ENCODE data around the gene ABCE1. TPM values are rescaled to one million over a fixed set of nuclear protein-coding genes. Genes with fewer than 3 reads are reported as not detected.
A peak's percentile ranks its signal among the peaks of the same experiment; 100 is the strongest.

Gene ABCE1
- polyA plus RNA-seq (79.8 to 116 TPM (median 110 TPM) in 3 replicates), polyA minus RNA-seq (37.9 to 189 TPM (median 128 TPM) in 3 replicates)
- 79.8 TPM for polyA plus RNA-seq (2011; ENCODE audit: low read depth)
- polyA plus RNA-seq (2011; cell fraction: cytosol; rRNA removed): 80.3 and 165 TPM in 2 replicates
- 128 and 142 TPM in 2 replicates for polyA plus RNA-seq (2011; cell fraction: nucleus; rRNA removed)
- 68.5 and 95.6 TPM in 2 replicates for polyA plus RNA-seq (2012; ENCODE audit: low replicate concordance)
- 55.2 TPM for polyA minus RNA-seq (2011; cell fraction: cytosol; rRNA and poly(A)+ RNA removed)
- 54.6 and 99.1 TPM in 2 replicates for polyA minus RNA-seq (2011; cell fraction: nucleus; rRNA and poly(A)+ RNA removed)

- peak within 1 kb of the TSS; percentile 89 for H3K4me2 ChIP-seq (ENCODE audit: control insufficient read depth, extremely low read depth, insufficient read depth, low read depth, low read length)
- H3K4me3 ChIP-seq (ENCODE audit: control insufficient read depth in 2 of 3, extremely low read depth in 1 of 3, insufficient read depth in 2 of 3, low read depth in 1 of 3, low read length in 3 of 3): peak within 1 kb of the TSS; percentile 68 to 94 (median 86)
- DNase-seq (ENCODE audit: low read depth, low spot score): peak; percentile 75
- peaks cover 3 to 14% of the 10 kb centered on the region in 2 experiments for H3K36me3 ChIP-seq (ENCODE audit: control insufficient read depth in 2 of 2, extremely low read depth in 1 of 2, insufficient read depth in 2 of 2, low read length in 2 of 2)
- H3K79me2 ChIP-seq (ENCODE audit: control insufficient read depth, insufficient read depth, low read length): peaks cover 86% of the 10 kb centered on the region
- H3K27me3 ChIP-seq (ENCODE audit: control insufficient read depth, extremely low read depth, insufficient read depth, low read length): no peaks in the 10 kb centered on the region
- TF ChIP-seq, protein P1, sequence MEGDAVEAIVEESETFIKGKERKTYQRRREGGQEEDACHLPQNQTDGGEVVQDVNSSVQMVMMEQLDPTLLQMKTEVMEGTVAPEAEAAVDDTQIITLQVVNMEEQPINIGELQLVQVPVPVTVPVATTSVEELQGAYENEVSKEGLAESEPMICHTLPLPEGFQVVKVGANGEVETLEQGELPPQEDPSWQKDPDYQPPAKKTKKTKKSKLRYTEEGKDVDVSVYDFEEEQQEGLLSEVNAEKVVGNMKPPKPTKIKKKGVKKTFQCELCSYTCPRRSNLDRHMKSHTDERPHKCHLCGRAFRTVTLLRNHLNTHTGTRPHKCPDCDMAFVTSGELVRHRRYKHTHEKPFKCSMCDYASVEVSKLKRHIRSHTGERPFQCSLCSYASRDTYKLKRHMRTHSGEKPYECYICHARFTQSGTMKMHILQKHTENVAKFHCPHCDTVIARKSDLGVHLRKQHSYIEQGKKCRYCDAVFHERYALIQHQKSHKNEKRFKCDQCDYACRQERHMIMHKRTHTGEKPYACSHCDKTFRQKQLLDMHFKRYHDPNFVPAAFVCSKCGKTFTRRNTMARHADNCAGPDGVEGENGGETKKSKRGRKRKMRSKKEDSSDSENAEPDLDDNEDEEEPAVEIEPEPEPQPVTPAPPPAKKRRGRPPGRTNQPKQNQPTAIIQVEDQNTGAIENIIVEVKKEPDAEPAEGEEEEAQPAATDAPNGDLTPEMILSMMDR (optimal IDR thresholded peaks at IDR 0.05 in 1 of 3, IDR thresholded peaks at IDR 0.05 in 1 of 3, conservative IDR thresholded peaks at IDR 0.05 in 1 of 3; ENCODE audit: extremely low read depth in 1 of 3, insufficient read depth in 2 of 3, low read length in 3 of 3): peak in 1 of 3 experiments; percentile 11
- TF ChIP-seq EZH2 (IDR thresholded peaks at IDR 0.05; ENCODE audit: low read length): no peak
- peak within 1 kb of the TSS; percentile 89 for H3K27ac ChIP-seq (ENCODE audit: control insufficient read depth, insufficient read depth, low read length)
- H3K9me1 ChIP-seq (ENCODE audit: control insufficient read depth, extremely low read depth, insufficient read depth, low read length): peaks cover 8% of the 10 kb centered on the region
- peaks cover 22% of the 10 kb centered on the region for H3K4me1 ChIP-seq (ENCODE audit: control insufficient read depth, extremely low read depth, insufficient read depth, low read length)
- peak within 1 kb of the TSS; percentile 99 for H2AFZ ChIP-seq (ENCODE audit: control insufficient read depth, low read length)
- peak within 1 kb of the TSS; percentile 94 for H3K9ac ChIP-seq (ENCODE audit: control insufficient read depth, extremely low read depth, insufficient read depth, low read length)
- peak; percentile 92 for FAIRE-seq
- dilution Hi-C loops (cut with MboI; ENCODE audit: extremely low pct_ligation_motif_present, low sequenced_read_pairs): no loop called here
- peaks cover 10% of the 10 kb centered on the region for H4K20me1 ChIP-seq (ENCODE audit: control insufficient read depth, extremely low read depth, insufficient read depth, low read length)
- H3K9me3 ChIP-seq (ENCODE audit: control insufficient read depth, low read depth, low read length): peaks cover 4% of the 10 kb centered on the region
Observed at GRCh38 chr4:145097821-145098674, at the start of gene ABCE1, which contains the start of gene ANAPC10. Gene ABCE1, plus strand, starts transcription at chr4:145098311. Its CDS starts 6,102 bp downstream, at chr4:145104413. Gene ANAPC10, minus strand, starts transcription at chr4:145098196. Its CDS starts 2,097 bp downstream, at chr4:145096099.

- Histone ChIP-seq H3K4me3 (ENCODE audit: control insufficient read depth in 2 of 3, extremely low read depth in 1 of 3, insufficient read depth in 2 of 3, low read depth in 1 of 3, low read length in 3 of 3) (no peak overlapping the region), H4K20me1 (ENCODE audit: control insufficient read depth, extremely low read depth, insufficient read depth, low read length) (no peaks in the 10 kb centered on the region), H3K9ac (ENCODE audit: control insufficient read depth, extremely low read depth, insufficient read depth, low read length) (no peak overlapping the region), H3K9me1 (ENCODE audit: control insufficient read depth, extremely low read depth, insufficient read depth, low read length) (no peaks in the 10 kb centered on the region), H3K9me3 (ENCODE audit: control insufficient read depth, low read depth, low read length) (no peaks in the 10 kb centered on the region), H3K27me3 (ENCODE audit: control insufficient read depth, extremely low read depth, insufficient read depth, low read length) (no peaks in the 10 kb centered on the region), H3K4me1 (ENCODE audit: control insufficient read depth, extremely low read depth, insufficient read depth, low read length) (no peaks in the 10 kb centered on the region), H3K4me2 (ENCODE audit: control insufficient read depth, extremely low read depth, insufficient read depth, low read depth, low read length) (no peak overlapping the region), H2AFZ (ENCODE audit: control insufficient read depth, low read length) (no peak overlapping the region), H3K79me2 (ENCODE audit: control insufficient read depth, insufficient read depth, low read length) (peaks cover 4% of the 10 kb centered on the region), H3K36me3 (ENCODE audit: control insufficient read depth in 2 of 2, extremely low read depth in 1 of 2, insufficient read depth in 2 of 2, low read length in 2 of 2) (no peaks in the 10 kb centered on the region), H3K27ac (ENCODE audit: control insufficient read depth, insufficient read depth, low read length) (no peak overlapping the region)
- DNase-seq (ENCODE audit: low read depth, low spot score): no peak
- FAIRE-seq: no peak
- dilution Hi-C loops (cut with MboI; ENCODE audit: extremely low pct_ligation_motif_present, low sequenced_read_pairs): no loop called here
- TF ChIP-seq, protein P1 (optimal IDR thresholded peaks at IDR 0.05 in 1 of 3, IDR thresholded peaks at IDR 0.05 in 1 of 3, conservative IDR thresholded peaks at IDR 0.05 in 1 of 3; ENCODE audit: extremely low read depth in 1 of 3, insufficient read depth in 2 of 3, low read length in 3 of 3): no peak
- TF ChIP-seq EZH2 (IDR thresholded peaks at IDR 0.05; ENCODE audit: low read length): no peak
Observed at GRCh38 chr4:145048817-145049216, 49.3 kb upstream of the ABCE1 start.
